OCI-LY3 (cell line): Measurements from ENCODE around the gene ETV4.

Experiments
- H2AFZ ChIP-seq: fragments of 200-600, 300-600 bp; shearing (Covaris generic); 2 replicates; pipeline ENCODE4 v1.6.0; 2014; ENCODE audit warnings: antibody characterized with exemption, low read depth, low read length
- H3K27ac ChIP-seq: fragments of 200-600, 300-600 bp; sonication (generic); 2 replicates; pipeline ENCODE4 v1.5.1; 2014; ENCODE audit warnings: mild to moderate bottlenecking, low read length, moderate library complexity, mixed read lengths
- H3K27me3 ChIP-seq: fragments of 200-600, 300-600 bp; sonication (generic); 2 replicates; pipeline ENCODE4 v1.6.1; 2014; ENCODE audit warnings: low read depth, low read length, mixed read lengths
- H3K36me3 ChIP-seq: fragments of 200-600, 300-600 bp; sonication (generic); replicated peaks from 2 replicates; pipeline ENCODE3; 2014; ENCODE audit warnings: low read depth, low read length, mixed read lengths
- H3K4me1 ChIP-seq: fragments of 300-600, 200-600 bp; sonication (generic); 2 replicates; pipeline ENCODE4 v1.6.1; 2014; ENCODE audit warnings: low read length, mixed read lengths
- H3K4me2 ChIP-seq: fragments of 200-600, 300-600 bp; sonication (generic); 2 replicates; pipeline ENCODE4 v1.6.1; 2014; ENCODE audit warnings: low read length, mixed read lengths
- H3K4me3 ChIP-seq: fragments of 300-600, 200-600 bp; sonication (generic); 2 replicates; pipeline ENCODE4 v1.5.1; 2014; ENCODE audit warnings: antibody characterized with exemption, mild to moderate bottlenecking, low read length, moderate library complexity
- H3K79me2 ChIP-seq: fragments of 300-600, 200-600 bp; shearing (Covaris generic); 2 replicates; pipeline ENCODE4 v1.6.1; 2014; ENCODE audit warnings: mild to moderate bottlenecking, low read length, mixed read lengths
- H3K9ac ChIP-seq: fragments of 300-600, 200-600 bp; shearing (Covaris generic); 2 replicates; pipeline ENCODE4 v1.6.0; 2014; ENCODE audit warnings: mild to moderate bottlenecking, low read length, moderate library complexity
- H3K9me3 ChIP-seq: fragments of 200-600, 300-600 bp; shearing (Covaris generic); 2 replicates; pipeline ENCODE4 v1.6.1; 2014; ENCODE audit warnings: low read length, mixed read lengths; ENCODE audit not compliant: insufficient read depth
- H4K20me1 ChIP-seq: fragments of 200-600, 300-600 bp; sonication (generic); 2 replicates; pipeline ENCODE4 v1.6.1; 2016; ENCODE audit warnings: low read length, mixed read lengths; ENCODE audit not compliant: insufficient read depth
- CTCF ChIP-seq: fragments of 200-600, 300-600 bp; sonication (generic); IDR thresholded peaks from 2 replicates; pipeline ENCODE4 v1.5.1; 2014; ENCODE audit warnings: antibody characterized with exemption, low read length, low read depth
- EZH2phosphoT487 ChIP-seq: fragments of 200-600 bp; shearing (Covaris generic); IDR thresholded peaks from 2 replicates; pipeline ENCODE4 v1.6.1; 2018; ENCODE audit warnings: antibody characterized with exemption, mixed run types, low read depth

ETV4 gene

GRCh38 chr17:43572368-43572980 is 26.3 kb upstream of the ETV4 start:
- Histone ChIP-seq H3K4me2 (no peak overlapping the region), H3K27me3 (peaks cover 7% of the 10 kb centered on the region; the same call in 1 of the 2 replicates), H3K36me3 (no peaks in the 10 kb centered on the region), H2AFZ (no peak overlapping the region), H3K4me1 (no peaks in the 10 kb centered on the region; the same call in 1 of the 2 replicates), H3K9ac (no peak overlapping the region), H3K9me3 (no peaks in the 10 kb centered on the region), H3K27ac (no peak overlapping the region), H3K4me3 (no peak overlapping the region), H3K79me2 (no peaks in the 10 kb centered on the region), H4K20me1 (no peaks in the 10 kb centered on the region)
- no peak for TF ChIP-seq EZH2phosphoT487

GRCh38 chr17:43570518-43570928 is 24.4 kb upstream of the ETV4 start:
- Histone ChIP-seq H3K4me2 (no peak overlapping the region), H3K36me3 (no peaks in the 10 kb centered on the region), H3K4me3 (no peak overlapping the region), H3K79me2 (no peaks in the 10 kb centered on the region), H3K27me3 (peaks cover 5% of the 10 kb centered on the region; the same call in 1 of the 2 replicates), H3K9ac (no peak overlapping the region), H3K27ac (no peak overlapping the region), H2AFZ (no peak overlapping the region), H3K4me1 (no peaks in the 10 kb centered on the region; the same call in 1 of the 2 replicates), H3K9me3 (no peaks in the 10 kb centered on the region), H4K20me1 (no peaks in the 10 kb centered on the region)
- TF ChIP-seq CTCF: no peak
- no peak for TF ChIP-seq EZH2phosphoT487

- no peak overlapping the region for H3K4me3 ChIP-seq
- no peaks in the 10 kb centered on the region for H3K4me1 ChIP-seq
- no peaks in the 10 kb centered on the region for H4K20me1 ChIP-seq
- H2AFZ ChIP-seq: no peak overlapping the region
- no peaks in the 10 kb centered on the region for H3K79me2 ChIP-seq
- H3K4me2 ChIP-seq: no peak overlapping the region
- no peak overlapping the region for H3K9ac ChIP-seq
- no peaks in the 10 kb centered on the region for H3K9me3 ChIP-seq
- TF ChIP-seq CTCF: no peak
- no peak for TF ChIP-seq EZH2phosphoT487
- no peaks in the 10 kb centered on the region for H3K36me3 ChIP-seq
- no peak overlapping the region for H3K27ac ChIP-seq
- H3K27me3 ChIP-seq: no peaks in the 10 kb centered on the region
Measured at GRCh38 chr17:43568506-43569082, 22.5 kb upstream of the ETV4 start.

GRCh38 chr17:43563600-43564594 is 17.8 kb upstream of the ETV4 start:
- no peaks in the 10 kb centered on the region for H3K9me3 ChIP-seq
- H3K27ac ChIP-seq: no peak overlapping the region
- no peak overlapping the region for H3K4me3 ChIP-seq
- H3K4me2 ChIP-seq: no peak overlapping the region
- H3K36me3 ChIP-seq: no peaks in the 10 kb centered on the region
- H3K27me3 ChIP-seq: 0 out of 2 replicates have a peak, but pooled peaks cover 6% of the 10 kb centered on the region
- no peak overlapping the region for H2AFZ ChIP-seq
- H3K9ac ChIP-seq: no peak overlapping the region
- H3K4me1 ChIP-seq: no peaks in the 10 kb centered on the region
- no peaks in the 10 kb centered on the region for H4K20me1 ChIP-seq
- no peaks in the 10 kb centered on the region for H3K79me2 ChIP-seq
- TF ChIP-seq EZH2phosphoT487: no peak
- no peak for TF ChIP-seq CTCF
